ENCODE measurements around the gene QRICH1. TPM values are rescaled to one million over a fixed set of nuclear protein-coding genes. Genes with fewer than 3 reads are reported as not detected.
A peak's percentile ranks its signal among the peaks of the same experiment; 100 is the strongest.

The QRICH1 gene
- total RNA-seq, 1 experiment from 2014 or later: 77.3 TPM

DNA sequence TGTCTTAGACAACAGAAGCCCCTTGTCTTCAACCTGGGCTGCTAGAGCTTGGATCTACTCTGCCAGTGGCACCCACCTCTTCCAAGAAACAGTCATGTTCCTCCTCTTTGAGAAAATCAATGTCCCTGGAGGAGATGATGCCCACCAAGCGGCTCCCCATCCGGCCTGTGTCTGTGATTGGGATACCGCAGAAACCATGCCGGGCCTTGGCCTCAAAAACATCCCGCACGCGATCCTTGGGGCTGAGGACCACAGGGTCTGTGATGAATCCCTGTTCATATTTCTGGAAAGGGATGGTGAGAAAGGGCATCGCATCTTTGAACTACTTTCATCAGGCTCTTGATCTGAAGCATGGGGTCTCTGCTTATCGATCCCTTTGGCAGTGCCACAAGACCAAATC lies 66.2 kb downstream of the QRICH1 start:
- Histone ChIP-seq H3K9me3 (no peaks in the 10 kb centered on the region), H3K36me3 (peaks cover 50% of the 10 kb centered on the region), H3K4me3 (peak overlapping the region; percentile 82; the same call in 1 of the 2 replicates), H3K27me3 (no peaks in the 10 kb centered on the region)
- DNase-seq: no peak

GRCh38 chr3:49026536-49026935 lies 67.3 kb downstream of the QRICH1 start:
- Histone ChIP-seq H3K9me3 (no peaks in the 10 kb centered on the region), H3K4me3 (no peak overlapping the region), H3K36me3 (peaks cover 48% of the 10 kb centered on the region), H3K27me3 (no peaks in the 10 kb centered on the region)
- DNase-seq: no peak

DNA sequence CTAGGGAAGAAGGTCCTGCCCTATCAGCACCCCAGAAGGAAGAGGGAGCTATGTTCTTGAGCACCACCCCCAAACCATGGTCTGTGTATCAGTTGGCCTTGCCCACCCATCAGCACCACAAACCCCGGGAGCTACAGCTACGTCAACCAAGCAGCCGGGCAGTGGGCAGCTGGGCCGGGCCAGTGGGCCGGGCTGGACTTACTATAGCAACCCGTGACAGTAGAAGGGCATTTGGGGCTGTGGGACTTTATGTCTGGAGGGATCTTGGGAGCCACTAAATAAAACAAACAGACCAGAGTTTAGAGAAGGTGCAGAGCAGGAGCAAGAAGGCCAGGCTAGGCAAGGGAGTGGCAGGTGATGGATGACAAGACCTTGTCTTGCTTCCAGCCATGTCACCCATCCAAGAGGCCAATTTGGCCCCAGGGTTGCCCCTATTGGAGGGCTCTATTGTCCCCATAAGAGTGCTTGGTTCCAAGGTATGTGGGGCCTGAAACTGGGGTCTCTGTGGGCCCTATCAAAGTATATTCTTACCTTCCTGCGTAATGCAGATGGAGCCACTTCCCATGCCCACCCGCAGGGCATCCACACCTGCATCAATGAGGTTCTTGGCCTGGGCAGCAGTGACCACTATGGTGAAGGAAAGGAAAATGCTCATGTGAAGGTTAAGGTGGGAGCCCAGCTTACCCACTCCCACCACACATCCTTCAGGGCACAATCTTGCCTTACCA lies 67.9 kb downstream of the QRICH1 start:
- no peak for DNase-seq
- no peak overlapping the region for H3K4me3 ChIP-seq
- H3K27me3 ChIP-seq: no peaks in the 10 kb centered on the region
- H3K9me3 ChIP-seq: no peaks in the 10 kb centered on the region
- H3K36me3 ChIP-seq: peaks cover 46% of the 10 kb centered on the region

GRCh38 chr3:49025005-49025792 lies 68.7 kb downstream of the QRICH1 start:
- no peaks in the 10 kb centered on the region for H3K27me3 ChIP-seq
- no peaks in the 10 kb centered on the region for H3K9me3 ChIP-seq
- peaks cover 46% of the 10 kb centered on the region for H3K36me3 ChIP-seq
- H3K4me3 ChIP-seq: no peak overlapping the region
- no peak for DNase-seq

DNA sequence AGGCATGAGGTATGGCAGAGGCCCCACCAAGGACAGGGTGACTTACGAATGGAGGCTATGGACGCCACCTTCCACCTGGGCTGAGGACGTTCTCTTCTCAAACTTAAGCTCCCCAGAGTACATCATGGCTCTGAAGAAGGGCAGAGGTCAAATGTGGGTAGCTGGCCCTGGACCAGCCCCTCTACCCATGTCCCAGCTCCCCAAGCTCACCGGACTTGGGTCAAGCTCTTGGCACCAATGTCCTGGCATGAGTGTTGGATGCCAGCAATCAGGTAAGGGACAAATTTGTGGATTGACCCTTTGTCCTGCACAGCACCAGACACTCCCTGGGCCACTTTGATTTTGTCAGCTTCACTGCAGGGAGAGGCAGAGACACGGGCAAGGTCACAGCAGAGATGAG lies 69.4 kb downstream of the QRICH1 start:
- DNase-seq: no peak
- H3K9me3 ChIP-seq: no peaks in the 10 kb centered on the region
- peaks cover 46% of the 10 kb centered on the region for H3K36me3 ChIP-seq
- no peak overlapping the region for H3K4me3 ChIP-seq
- no peaks in the 10 kb centered on the region for H3K27me3 ChIP-seq

DNA sequence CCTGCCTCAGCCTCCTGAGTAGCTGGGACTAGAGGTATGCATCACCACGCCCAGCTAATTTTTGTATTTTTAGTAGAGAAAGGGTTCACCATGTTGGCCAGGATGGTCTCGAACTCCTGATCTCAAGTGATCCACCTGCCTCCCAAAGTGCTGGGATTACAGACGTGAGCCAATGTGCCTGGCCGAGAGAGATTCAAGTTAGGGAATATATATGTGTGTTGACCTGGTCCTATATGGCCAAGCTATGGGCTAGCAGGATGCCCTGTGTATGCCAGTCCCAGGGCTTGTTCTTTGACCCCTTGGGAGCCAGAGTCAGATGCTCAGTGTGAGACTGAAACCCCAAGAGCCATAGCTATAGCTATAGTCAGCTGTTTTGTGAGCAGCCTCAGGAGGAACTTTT lies 70.1 kb downstream of the QRICH1 start:
- H3K36me3 ChIP-seq: peaks cover 42% of the 10 kb centered on the region

DNA sequence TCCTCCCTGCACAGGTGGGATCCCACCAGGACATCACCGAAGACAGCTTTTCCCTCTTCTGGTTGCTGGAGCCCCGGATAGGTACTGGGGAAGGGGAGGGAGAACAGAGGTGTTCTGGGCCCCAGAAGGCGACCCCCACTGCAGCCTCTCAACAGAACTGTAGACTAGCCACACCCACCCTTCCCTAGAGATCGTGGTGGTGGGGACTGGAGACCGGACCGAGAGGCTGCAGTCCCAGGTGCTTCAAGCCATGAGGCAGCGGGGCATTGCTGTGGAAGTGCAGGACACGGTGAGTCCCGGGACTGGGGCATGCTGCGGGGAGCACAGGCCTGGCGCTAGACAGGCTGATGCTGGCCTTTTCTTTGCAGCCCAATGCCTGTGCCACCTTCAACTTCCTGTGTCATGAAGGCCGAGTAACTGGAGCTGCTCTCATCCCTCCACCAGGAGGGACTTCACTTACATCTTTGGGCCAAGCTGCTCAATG lies 71.1 kb downstream of the QRICH1 start:
- Histone ChIP-seq H3K9me3 (no peaks in the 10 kb centered on the region), H3K27me3 (no peaks in the 10 kb centered on the region), H3K36me3 (peaks cover 32% of the 10 kb centered on the region), H3K4me3 (peak overlapping the region; percentile 68)
- DNase-seq: no peak

More for the DNA sequence above, 70.1 kb downstream of the QRICH1 start:
- no peaks in the 10 kb centered on the region for H3K27me3 ChIP-seq
- DNase-seq: no peak
- no peak overlapping the region for H3K4me3 ChIP-seq
- no peaks in the 10 kb centered on the region for H3K9me3 ChIP-seq

DNA sequence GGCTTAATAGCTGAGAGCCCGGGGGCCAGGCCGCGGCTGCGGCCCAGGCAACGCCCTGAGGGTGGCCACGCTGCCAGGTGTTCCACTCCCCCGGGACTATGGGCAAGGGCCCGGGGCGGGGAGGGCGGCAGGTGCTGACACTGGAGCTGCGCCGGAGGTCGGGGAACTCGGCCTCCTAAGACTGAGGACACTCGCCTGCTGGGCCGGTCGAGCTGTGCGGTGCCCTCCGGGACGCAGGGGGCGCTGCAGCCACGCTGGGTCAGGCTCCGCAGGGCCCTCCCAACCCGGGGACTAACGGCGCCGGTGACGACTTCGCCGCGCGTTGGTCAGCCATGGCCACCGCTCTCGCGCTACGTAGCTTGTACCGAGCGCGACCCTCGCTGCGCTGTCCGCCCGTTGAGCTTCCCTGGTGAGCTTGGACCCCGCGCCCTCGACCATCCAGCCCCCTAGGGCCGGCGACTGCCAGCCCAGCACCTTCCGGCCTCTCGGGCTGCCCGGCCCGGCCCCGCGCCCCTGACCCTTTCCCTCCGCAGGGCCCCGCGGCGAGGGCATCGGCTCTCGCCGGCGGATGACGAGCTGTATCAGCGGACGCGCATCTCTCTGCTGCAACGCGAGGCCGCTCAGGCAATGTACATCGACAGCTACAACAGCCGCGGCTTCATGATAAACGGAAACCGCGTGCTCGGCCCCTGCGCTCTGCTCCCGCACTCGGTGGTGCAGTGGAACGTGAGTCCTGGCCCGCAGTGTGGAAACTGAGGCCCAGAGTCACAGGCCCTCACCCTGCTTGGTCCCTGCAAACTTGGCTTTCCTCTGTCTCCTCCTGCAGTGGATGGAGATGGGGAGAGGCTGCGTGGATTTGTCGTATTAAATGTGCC lies 71.8 kb downstream of the QRICH1 start, which contains the start of gene NDUFAF3:
Gene NDUFAF3, plus strand, starts transcription at position 309 of the 875 bp plus-strand sequence. Its CDS starts 24 bp downstream, at position 333.
- Histone ChIP-seq H3K27me3 (no peaks in the 10 kb centered on the region), H3K36me3 (peaks cover 25% of the 10 kb centered on the region), H3K9me3 (no peaks in the 10 kb centered on the region), H3K4me3 (peak within 1 kb of the TSS; percentile 68)
- peak; percentile 92 for DNase-seq

DNA sequence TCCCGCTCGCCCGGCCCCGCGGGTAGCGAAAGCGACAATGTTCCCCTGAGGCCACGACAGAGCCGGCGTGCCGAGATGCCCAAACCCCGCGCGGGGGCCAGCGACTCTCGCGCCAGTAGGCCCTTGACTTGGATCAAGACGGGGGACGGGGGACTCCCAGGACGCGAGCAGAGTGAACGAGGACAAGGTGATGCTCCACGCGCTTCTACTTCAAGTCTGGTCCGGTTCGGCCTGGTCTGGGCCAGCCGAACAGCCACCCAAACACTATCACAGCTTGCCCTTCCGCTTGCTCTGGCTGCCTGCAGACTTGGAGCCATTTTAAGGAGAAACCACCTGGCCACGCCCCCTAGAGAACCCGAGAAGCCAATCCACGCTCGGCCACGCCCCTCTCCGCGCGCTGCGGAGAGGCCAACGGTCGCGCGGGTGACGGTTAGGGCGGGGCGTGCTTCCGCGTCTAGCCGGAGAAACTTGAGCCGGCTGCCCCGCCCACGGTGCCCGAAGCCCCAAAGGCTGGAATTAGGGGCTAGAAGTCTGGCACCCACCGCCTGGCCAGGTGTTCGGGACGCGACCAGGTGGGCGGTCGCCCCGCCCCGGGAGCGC lies 72.6 kb downstream of the QRICH1 start:
- Histone ChIP-seq H3K9me3 (no peaks in the 10 kb centered on the region), H3K27me3 (no peaks in the 10 kb centered on the region), H3K4me3 (peak overlapping the region; percentile 68), H3K36me3 (peaks cover 19% of the 10 kb centered on the region)
- DNase-seq: peak; percentile 96

- DNase-seq: no peak
Observed at GRCh38 chr3:49020330-49021212, 73.3 kb downstream of the QRICH1 start.

GRCh38 chr3:49019941-49020329 lies 73.9 kb downstream of the QRICH1 start:
- DNase-seq: no peak
- no peaks in the 10 kb centered on the region for H3K9me3 ChIP-seq
- peaks cover 13% of the 10 kb centered on the region for H3K36me3 ChIP-seq
- no peaks in the 10 kb centered on the region for H3K27me3 ChIP-seq
- peak overlapping the region; percentile 68 for H3K4me3 ChIP-seq

More at GRCh38 chr3:49020330-49021212, 73.3 kb downstream of the QRICH1 start:
- no peaks in the 10 kb centered on the region for H3K9me3 ChIP-seq
- peaks cover 16% of the 10 kb centered on the region for H3K36me3 ChIP-seq
- peak overlapping the region; percentile 68 for H3K4me3 ChIP-seq
- H3K27me3 ChIP-seq: no peaks in the 10 kb centered on the region

- no peaks in the 10 kb centered on the region for H3K27me3 ChIP-seq
- peak overlapping the region; percentile 86 for H3K4me3 ChIP-seq
- H3K36me3 ChIP-seq: peaks cover 11% of the 10 kb centered on the region
- no peak for DNase-seq
- no peaks in the 10 kb centered on the region for H3K9me3 ChIP-seq
Observed at GRCh38 chr3:49018707-49019006, 75.2 kb downstream of the QRICH1 start.

GRCh38 chr3:49017971-49018706 lies 75.7 kb downstream of the QRICH1 start, which contains the start of gene DALRD3:
Gene DALRD3, minus strand, starts transcription at chr3:49018580. Its CDS starts 16 bp downstream, at chr3:49018564.
- peak; percentile 63 for DNase-seq
- H3K4me3 ChIP-seq: peak within 1 kb of the TSS; percentile 86
- peaks cover 11% of the 10 kb centered on the region for H3K36me3 ChIP-seq
- H3K9me3 ChIP-seq: no peaks in the 10 kb centered on the region
- no peaks in the 10 kb centered on the region for H3K27me3 ChIP-seq

- Histone ChIP-seq H3K9me3 (no peaks in the 10 kb centered on the region), H3K4me3 (peak overlapping the region; percentile 86), H3K36me3 (peaks cover 6% of the 10 kb centered on the region), H3K27me3 (no peaks in the 10 kb centered on the region)
- DNase-seq: no peak
Observed at GRCh38 chr3:49017229-49017970, 76.5 kb downstream of the QRICH1 start.
